ENCODE measurements around the gene LAIR2. TPM values are rescaled to one million over a fixed set of nuclear protein-coding genes. Genes with fewer than 3 reads are reported as not detected.

Gene LAIR2
- total and polyA plus RNA-seq, 2 experiments from 2014 or later = not detected

- Histone ChIP-seq H3K4me2 (no peak overlapping the region), H3K27ac (ENCODE audit: low read depth) (no peak overlapping the region), H3K9me2 (ENCODE audit: insufficient read depth) (no peaks in the 10 kb centered on the region), H3K27me3 (ENCODE audit: insufficient read depth) (no peaks in the 10 kb centered on the region), H3K36me3 (ENCODE audit: insufficient read depth) (peaks cover 41% of the 10 kb centered on the region), H3F3A (replicated peaks; ENCODE audit: low read depth) (no peaks in the 10 kb centered on the region), H4K20me1 (replicated peaks; ENCODE audit: insufficient read depth) (peaks cover 16% of the 10 kb centered on the region; the same call in 1 of the 2 replicates), H2AFZ (no peak overlapping the region), H3K79me2 (replicated peaks; ENCODE audit: insufficient read depth) (peaks cover 15% of the 10 kb centered on the region), H3K4me1 (ENCODE audit: insufficient read depth) (peaks cover under 1% of the 10 kb centered on the region; the same call in 1 of the 2 replicates), H3K4me3 (no peak overlapping the region)
- peaks cover 86% of the 10 kb centered on the region for H3K36me3 Mint-ChIP-seq (ENCODE audit: low read depth)
- no peak overlapping the region for H3K4me3 Mint-ChIP-seq
- TF ChIP-seq EZH2phosphoT487 (IDR thresholded peaks at IDR 0.05; ENCODE audit: unreplicated experiment) (no peak), ZNF331 (CRISPR knock-in tag; IDR thresholded peaks at IDR 0.05; ENCODE audit: low read depth) (no peak), STAT1 (IDR thresholded peaks at IDR 0.05; ENCODE audit: unreplicated experiment) (no peak)
- ATAC-seq (no peak), DNase-seq (ENCODE audit: low spot score) (no peak)
- H3K4me1 Mint-ChIP-seq = peaks cover 7% of the 10 kb centered on the region; the same call in 2 of the 3 replicates
- no peaks in the 10 kb centered on the region for H3K9me3 Mint-ChIP-seq
- peaks cover 12% of the 10 kb centered on the region for H3K27me3 Mint-ChIP-seq (ENCODE audit: insufficient read depth, low read depth, poor library complexity)
- H3K27ac Mint-ChIP-seq = no peak overlapping the region
Measured at GRCh38 chr19:54456423-54457373, 45.9 kb upstream of the LAIR2 start.

- no peak for ATAC-seq
- Histone ChIP-seq H3K4me2 (no peak overlapping the region), H3K27ac (ENCODE audit: low read depth) (no peak overlapping the region), H3K27me3 (ENCODE audit: insufficient read depth) (no peaks in the 10 kb centered on the region), H4K20me1 (replicated peaks; ENCODE audit: insufficient read depth) (peaks cover 6% of the 10 kb centered on the region; the same call in 1 of the 2 replicates), H3K4me3 (no peak overlapping the region), H3F3A (replicated peaks; ENCODE audit: low read depth) (peaks cover 6% of the 10 kb centered on the region; the same call in 1 of the 2 replicates), H3K9me2 (ENCODE audit: insufficient read depth) (no peaks in the 10 kb centered on the region), H3K4me1 (ENCODE audit: insufficient read depth) (peaks cover 3% of the 10 kb centered on the region; the same call in 1 of the 2 replicates), H2AFZ (no peak overlapping the region), H3K36me3 (ENCODE audit: insufficient read depth) (peaks cover 27% of the 10 kb centered on the region), H3K79me2 (replicated peaks; ENCODE audit: insufficient read depth) (peaks cover 6% of the 10 kb centered on the region; the same call in 1 of the 2 replicates)
- no peak for DNase-seq (ENCODE audit: low spot score)
- H3K4me3 Mint-ChIP-seq = no peak overlapping the region; the same call in 2 of the 3 replicates
- peaks cover 10% of the 10 kb centered on the region; the same call in 2 of the 3 replicates for H3K4me1 Mint-ChIP-seq
- peaks cover 12% of the 10 kb centered on the region for H3K27me3 Mint-ChIP-seq (ENCODE audit: insufficient read depth, low read depth, poor library complexity)
- H3K27ac Mint-ChIP-seq = no peak overlapping the region; the same call in 1 of the 2 replicates
- no peaks in the 10 kb centered on the region for H3K9me3 Mint-ChIP-seq
- TF ChIP-seq EZH2 (IDR thresholded peaks at IDR 0.05; ENCODE audit: low read depth, unreplicated experiment) = no peak
- no peak for TF ChIP-seq STAT1 (IDR thresholded peaks at IDR 0.05; ENCODE audit: unreplicated experiment)
- peaks cover 77% of the 10 kb centered on the region for H3K36me3 Mint-ChIP-seq (ENCODE audit: low read depth)
Measured at GRCh38 chr19:54457773-54458647, 44.6 kb upstream of the LAIR2 start.

GRCh38 chr19:54458648-54459281 lies 43.9 kb upstream of the LAIR2 start:
- ATAC-seq = no peak
- peaks cover 3% of the 10 kb centered on the region; the same call in 1 of the 2 replicates for H3K4me1 ChIP-seq (ENCODE audit: insufficient read depth)
- Mint-ChIP-seq H3K9me3 (peaks cover 2% of the 10 kb centered on the region; the same call in 1 of the 3 replicates), H3K4me3 (no peak overlapping the region), H3K4me1 (peaks cover 10% of the 10 kb centered on the region; the same call in 2 of the 3 replicates), H3K27me3 (ENCODE audit: insufficient read depth, low read depth, poor library complexity) (peaks cover 14% of the 10 kb centered on the region), H3K36me3 (ENCODE audit: low read depth) (peaks cover 70% of the 10 kb centered on the region), H3K27ac (peak overlapping the region; percentile 71)
- H3K27me3 ChIP-seq (ENCODE audit: insufficient read depth) = no peaks in the 10 kb centered on the region
- H3K9me2 ChIP-seq (ENCODE audit: insufficient read depth) = no peaks in the 10 kb centered on the region
- peaks cover 6% of the 10 kb centered on the region; the same call in 1 of the 2 replicates for H3F3A ChIP-seq (replicated peaks; ENCODE audit: low read depth)
- H3K27ac ChIP-seq (ENCODE audit: low read depth) = no peak overlapping the region
- no peak for DNase-seq (ENCODE audit: low spot score)
- H3K4me2 ChIP-seq = no peak overlapping the region
- H4K20me1 ChIP-seq (replicated peaks; ENCODE audit: insufficient read depth) = peaks cover 6% of the 10 kb centered on the region; the same call in 1 of the 2 replicates
- peaks cover 3% of the 10 kb centered on the region; the same call in 1 of the 2 replicates for H3K79me2 ChIP-seq (replicated peaks; ENCODE audit: insufficient read depth)
- H3K4me3 ChIP-seq = no peak overlapping the region
- H2AFZ ChIP-seq = no peak overlapping the region
- H3K36me3 ChIP-seq (ENCODE audit: insufficient read depth) = peaks cover 20% of the 10 kb centered on the region
- TF ChIP-seq ZNF114 (CRISPR knock-in tag; IDR thresholded peaks at IDR 0.05) = no peak
